ENCODE data around the gene NPFFR1.

The NPFFR1 gene

DNA sequence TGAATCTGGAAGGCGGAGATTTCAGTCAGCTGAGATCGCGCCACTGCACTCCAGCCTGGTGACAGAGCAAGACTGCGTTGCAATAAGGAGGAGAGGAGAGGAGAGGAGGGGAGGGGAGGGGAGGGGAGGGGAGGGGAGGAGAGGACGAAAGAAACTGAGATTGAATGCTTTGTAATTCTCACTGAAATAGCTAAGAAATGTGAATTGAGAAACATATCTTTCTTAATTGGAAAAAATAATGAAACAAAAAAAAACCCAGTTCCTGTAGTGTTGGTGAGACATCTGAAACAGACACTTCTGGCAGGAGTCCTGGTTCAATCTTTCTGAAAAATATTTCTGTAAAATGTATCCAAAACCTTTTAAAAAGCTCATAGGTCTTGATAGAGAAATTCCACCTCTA lies 77.0 kb downstream of the NPFFR1 start:
- Histone ChIP-seq H3K9me3 (no peaks in the 10 kb centered on the region), H3K27me3 (no peaks in the 10 kb centered on the region), H3K4me1 (ENCODE audit: control insufficient read depth in 1 of 2, insufficient read depth in 1 of 2, low read depth in 1 of 2, low read length in 1 of 2) (peaks cover 0 to 5% of the 10 kb centered on the region in 2 experiments), H3K4me3 (ENCODE audit: low read depth in 1 of 2, low read length in 1 of 2) (no peak overlapping the region), H3K27ac (no peak overlapping the region), H3K36me3 (peaks cover 5% of the 10 kb centered on the region)
- TF ChIP-seq, protein P1, sequence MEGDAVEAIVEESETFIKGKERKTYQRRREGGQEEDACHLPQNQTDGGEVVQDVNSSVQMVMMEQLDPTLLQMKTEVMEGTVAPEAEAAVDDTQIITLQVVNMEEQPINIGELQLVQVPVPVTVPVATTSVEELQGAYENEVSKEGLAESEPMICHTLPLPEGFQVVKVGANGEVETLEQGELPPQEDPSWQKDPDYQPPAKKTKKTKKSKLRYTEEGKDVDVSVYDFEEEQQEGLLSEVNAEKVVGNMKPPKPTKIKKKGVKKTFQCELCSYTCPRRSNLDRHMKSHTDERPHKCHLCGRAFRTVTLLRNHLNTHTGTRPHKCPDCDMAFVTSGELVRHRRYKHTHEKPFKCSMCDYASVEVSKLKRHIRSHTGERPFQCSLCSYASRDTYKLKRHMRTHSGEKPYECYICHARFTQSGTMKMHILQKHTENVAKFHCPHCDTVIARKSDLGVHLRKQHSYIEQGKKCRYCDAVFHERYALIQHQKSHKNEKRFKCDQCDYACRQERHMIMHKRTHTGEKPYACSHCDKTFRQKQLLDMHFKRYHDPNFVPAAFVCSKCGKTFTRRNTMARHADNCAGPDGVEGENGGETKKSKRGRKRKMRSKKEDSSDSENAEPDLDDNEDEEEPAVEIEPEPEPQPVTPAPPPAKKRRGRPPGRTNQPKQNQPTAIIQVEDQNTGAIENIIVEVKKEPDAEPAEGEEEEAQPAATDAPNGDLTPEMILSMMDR (IDR thresholded peaks at IDR 0.05) = no peak

DNA sequence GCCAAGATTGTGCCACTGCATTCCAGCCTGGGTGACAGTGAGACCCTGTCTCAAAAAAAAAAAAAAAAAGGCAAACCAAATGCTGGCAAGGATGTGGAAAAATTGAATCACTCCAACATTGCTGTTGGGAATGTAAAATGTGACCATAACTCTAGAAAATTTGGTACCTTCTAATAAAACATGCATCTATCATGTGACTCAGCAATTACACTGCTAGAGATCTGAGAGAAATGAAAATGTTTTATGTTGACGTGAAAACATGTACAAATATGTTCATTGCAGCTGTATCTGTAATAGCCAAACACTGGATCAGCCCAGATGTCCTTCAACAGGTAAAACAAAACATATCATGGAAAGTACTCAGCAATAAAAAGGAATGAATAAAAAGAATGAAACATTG lies 82.7 kb downstream of the NPFFR1 start:
- TF ChIP-seq, protein P1 (IDR thresholded peaks at IDR 0.05) = no peak
- H3K27ac ChIP-seq = no peak overlapping the region
- H3K36me3 ChIP-seq = no peaks in the 10 kb centered on the region
- H3K4me3 ChIP-seq (ENCODE audit: low read depth in 1 of 2, low read length in 1 of 2) = no peak overlapping the region
- no peaks in the 10 kb centered on the region for H3K27me3 ChIP-seq
- peaks cover 0 to 5% of the 10 kb centered on the region in 2 experiments for H3K4me1 ChIP-seq (ENCODE audit: control insufficient read depth in 1 of 2, insufficient read depth in 1 of 2, low read depth in 1 of 2, low read length in 1 of 2)
- H3K9me3 ChIP-seq = no peaks in the 10 kb centered on the region

DNA sequence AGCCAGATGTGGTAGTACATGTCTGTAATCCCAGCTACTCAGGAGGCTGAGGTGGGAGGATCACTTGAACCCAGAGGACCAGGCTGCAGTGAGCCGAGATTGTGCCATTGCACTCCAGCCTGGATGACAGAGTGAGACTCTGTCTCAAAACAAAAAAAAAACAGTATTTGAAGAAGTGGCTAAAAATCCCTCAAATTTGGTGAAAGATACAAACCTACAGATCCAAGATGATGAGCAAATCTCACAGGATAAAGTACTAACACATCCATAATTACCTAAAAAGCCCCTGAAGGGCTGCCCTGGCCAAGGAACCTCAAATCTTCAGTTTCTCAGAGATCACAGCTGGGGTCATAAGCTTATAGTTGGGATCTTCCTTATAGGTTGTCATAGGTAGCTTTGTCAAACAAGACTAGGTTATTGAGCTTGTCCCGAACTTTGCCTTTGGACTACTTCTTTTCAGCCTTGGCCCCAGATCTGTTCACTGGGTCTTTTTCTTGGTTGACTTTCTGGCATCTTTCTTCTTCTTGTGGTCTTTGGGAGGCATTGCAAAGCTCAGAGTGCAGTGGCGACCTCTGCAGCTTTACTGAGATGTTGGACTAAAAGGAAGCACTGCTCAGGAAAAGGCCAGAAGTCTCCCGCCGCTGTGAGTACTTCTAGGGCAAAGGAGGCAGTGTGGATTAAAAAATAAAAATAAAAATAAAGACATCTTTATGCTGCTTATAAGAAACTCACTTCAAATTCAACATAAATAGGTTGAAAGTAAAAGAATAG lies 84.9 kb downstream of the NPFFR1 start:
- Histone ChIP-seq H3K36me3 (no peaks in the 10 kb centered on the region), H3K4me3 (ENCODE audit: low read depth in 1 of 2, low read length in 1 of 2) (no peak overlapping the region), H3K27me3 (no peaks in the 10 kb centered on the region), H3K4me1 (ENCODE audit: control insufficient read depth in 1 of 2, insufficient read depth in 1 of 2, low read depth in 1 of 2, low read length in 1 of 2) (no peaks in the 10 kb centered on the region), H3K9me3 (no peaks in the 10 kb centered on the region), H3K27ac (no peak overlapping the region)
- TF ChIP-seq, protein P1 (IDR thresholded peaks at IDR 0.05) = no peak
